Measurements from ENCODE around the gene DNAH1.

DNA sequence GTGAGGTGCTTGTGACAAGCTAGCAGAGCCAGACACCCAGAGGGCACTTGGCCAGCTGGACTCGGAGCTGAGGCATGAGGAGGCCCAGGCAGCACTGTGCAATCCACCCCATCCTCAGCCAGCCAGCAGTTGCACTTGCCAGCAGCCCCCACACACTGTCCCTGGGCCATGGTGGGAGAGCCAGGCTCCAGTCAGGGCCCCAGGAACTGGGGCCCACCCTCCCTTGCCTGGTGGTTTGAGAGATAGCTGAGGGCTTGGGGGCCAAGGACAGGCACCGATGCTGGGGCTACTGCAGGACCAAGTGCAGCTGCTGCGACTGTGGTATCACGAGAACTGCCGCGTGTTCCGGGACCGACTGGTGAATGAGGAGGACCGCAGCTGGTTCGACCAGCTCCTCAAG is 63.5 kb downstream of the DNAH1 start:
- no peak for TF ChIP-seq POLR2AphosphoS5 (IDR thresholded peaks at IDR 0.05)
- TF ChIP-seq POLR2A (IDR thresholded peaks at IDR 0.05): no peak
- TF ChIP-seq EP300 (IDR thresholded peaks at IDR 0.05): no peak

All from gastroesophageal sphincter (tissue), 2 donors.